K562 (cell line): ENCODE results near the gene LENEP. TPM values are rescaled to one million over a fixed set of nuclear protein-coding genes. Genes with fewer than 3 reads are reported as not detected.
A peak's percentile ranks its signal among the peaks of the same experiment; 100 is the strongest.

Source experiments
- ATAC-seq: fragments of 200-7000 bp; cut with Tn5 transposase; 3 replicates; pipeline ENCODE4 v1.9.1; 2020; ENCODE audit warnings: moderate library complexity
- BruUV-seq: library from RNA; stranded (reverse); fragments of 400-500 nt; replicated peaks from 2 replicates; lab custom pipeline; 2021; lab: Mats Ljungman, UMichigan
- CTCF ChIA-PET: fragments of 300-600 bp; formaldehyde crosslinking; extraction: SDS; loops from one replicate; lab custom pipeline; 2021; ENCODE audit warnings: low intra/inter-chr PET ratio; lab: Yijun Ruan, JAX
- POLR2A ChIA-PET: fragments of 300-600, 350-650 bp; sonication (Branson Sonifier 250); formaldehyde crosslinking; extraction: SDS; loops from one replicate; lab custom pipeline; 2021; ENCODE audit warnings: antibody characterized with exemption, inconsistent platforms; lab: Yijun Ruan, JAX
- DNase-seq, 4 experiments: peaks; one replicate each; pipeline versions ENCODE4 v3.0.0 to v3.0.0-alpha.2; 2011 to 2018; ENCODE audit warnings: low spot score in 3 of 4, mixed read lengths in 3 of 4; ENCODE audit errors: extremely low read depth in 1 of 4
- FAIRE-seq: peaks from 2 replicates; lab custom pipeline; 2011; peaks lifted over from hg19 to GRCh38; lab: Jason Lieb, UNC
- H2AFZ ChIP-seq: 2 replicates; pipeline ENCODE4 v1.6.0; 2011; ENCODE audit warnings: low read depth, low read length, control low read depth, inconsistent platforms
- H3K27ac ChIP-seq: fragments of 200-600 bp; 3 replicates; pipeline ENCODE4 v1.8.0; 2011; ENCODE audit warnings: low read depth, mild to moderate bottlenecking, control low read depth, inconsistent platforms, low read length, moderate library complexity, mixed read lengths; ENCODE audit errors: extremely low read depth
- H3K27me3 ChIP-seq, 2 experiments: fragments of 300-600 bp in 1 of 2; 2 replicates in 1 of 2; 3 replicates in 1 of 2; pipeline versions ENCODE4 v1.6.0 to v1.8.0; 2011; ENCODE audit warnings: inconsistent platforms in 2 of 2, low read length in 2 of 2, mild to moderate bottlenecking in 1 of 2, mixed read lengths in 1 of 2, moderate library complexity in 1 of 2; ENCODE audit not compliant: control insufficient read depth in 2 of 2, insufficient read depth in 2 of 2
- H3K36me3 ChIP-seq: fragments of 300-600 bp; 3 replicates; pipeline ENCODE4 v1.8.0; 2011; ENCODE audit warnings: mild to moderate bottlenecking, low read length, inconsistent platforms; ENCODE audit not compliant: control insufficient read depth, insufficient read depth
- H3K4me1 ChIP-seq, 2 experiments: fragments of 200-600 bp in 1 of 2; replicated peaks in 1 of 2; 2 replicates in 1 of 2; 3 replicates in 1 of 2; pipeline versions ENCODE4 v1.5.1 to v1.8.0; 2011; ENCODE audit warnings: inconsistent platforms in 2 of 2, low read length in 2 of 2, mild to moderate bottlenecking in 1 of 2, mixed read lengths in 1 of 2, moderate library complexity in 1 of 2; ENCODE audit not compliant: control insufficient read depth in 2 of 2, insufficient read depth in 2 of 2
- H3K4me2 ChIP-seq: 2 replicates; pipeline ENCODE4 v1.6.1; 2011; ENCODE audit warnings: low read length, control low read depth, inconsistent platforms, mixed read lengths; ENCODE audit not compliant: insufficient read depth
- H3K4me3 ChIP-seq: fragments of 200-600 bp; sonication (generic), shearing (Covaris generic); 2 replicates; pipeline ENCODE4 v1.5.1; 2016; ENCODE audit warnings: control low read depth, inconsistent platforms
- H3K79me2 ChIP-seq: fragments of 200-600 bp; 3 replicates; pipeline ENCODE4 v1.8.0; 2011; ENCODE audit warnings: low read length, inconsistent platforms; ENCODE audit not compliant: control insufficient read depth, insufficient read depth
- H3K9ac ChIP-seq, 2 experiments: 2 replicates each; pipeline versions ENCODE4 v1.6.0 to v1.6.1; 2011; ENCODE audit warnings: low read depth in 2 of 2, low read length in 2 of 2, control low read depth in 1 of 2, inconsistent platforms in 1 of 2, mild to moderate bottlenecking in 1 of 2, mixed read lengths in 1 of 2; ENCODE audit not compliant: insufficient read depth in 1 of 2
- H3K9me1 ChIP-seq: one replicate; pipeline ENCODE4 v1.6.0; 2011; ENCODE audit warnings: inconsistent platforms, mild to moderate bottlenecking, low read length, moderate library complexity; ENCODE audit not compliant: control insufficient read depth, insufficient read depth
- H3K9me3 ChIP-seq: replicated peaks from 2 replicates; pipeline ENCODE4 v1.5.1; 2011; ENCODE audit warnings: low read depth, low read length, inconsistent platforms; ENCODE audit not compliant: control insufficient read depth, insufficient read depth
- H4K20me1 ChIP-seq: replicated peaks from 2 replicates; pipeline ENCODE4 v1.6.1; 2011; ENCODE audit warnings: low read length, inconsistent platforms, mixed read lengths; ENCODE audit not compliant: control insufficient read depth, insufficient read depth
- GATAD2A ChIP-seq: fragments of 450-650 bp; IDR thresholded peaks from 2 replicates; pipeline ENCODE4 v1.6.1; 2017
- HDAC1 ChIP-seq, 2 experiments: fragments of 450-650 bp; IDR thresholded peaks; 2 replicates each; pipeline ENCODE4 v1.6.1; 2016 to 2017; ENCODE audit warnings: inconsistent platforms in 1 of 2, mild to moderate bottlenecking in 1 of 2, moderate library complexity in 1 of 2
- KDM1A ChIP-seq, 2 experiments: fragments of 450-650 bp; IDR thresholded peaks; 2 replicates each; pipeline ENCODE4 v1.6.1; 2016; ENCODE audit warnings: mild to moderate bottlenecking in 2 of 2
- NCOA1 ChIP-seq: fragments of 450-650 bp; IDR thresholded peaks from 2 replicates; pipeline ENCODE4 v1.6.1; 2016; ENCODE audit warnings: low read depth
- NR2C2 ChIP-seq, 2 experiments: fragments of 200-800 bp in 1 of 2; sonication (Bioruptor generic) in 1 of 2; sonication (generic) in 1 of 2; formaldehyde crosslinking in 1 of 2; IDR thresholded peaks; 2 replicates each; pipeline versions ENCODE4 v1.6.1 to v1.8.0; 2016 to 2022; ENCODE audit warnings: mild to moderate bottlenecking in 1 of 2, missing compliant biosample characterization in 1 of 2, missing genetic modification characterization in 1 of 2, missing genetic modification reagents in 1 of 2
- NRF1 ChIP-seq, 2 experiments: fragments of 450-650 bp; IDR thresholded peaks in 1 of 2; conservative IDR thresholded peaks in 1 of 2; 2 replicates each; pipeline ENCODE4 v1.6.1; 2014; ENCODE audit warnings: mild to moderate bottlenecking in 2 of 2
- POLR3G ChIP-seq: IDR thresholded peaks from 2 replicates; pipeline ENCODE4 v1.6.1; 2011; ENCODE audit not compliant: insufficient read length, insufficient replicate concordance; ENCODE audit errors: extremely low read depth
- RBFOX2 ChIP-seq: fragments of 200-400 bp; formaldehyde crosslinking; IDR thresholded peaks from 2 replicates; pipeline ENCODE4 v1.6.1; 2017; ENCODE audit warnings: low read depth, mild to moderate bottlenecking, low read length, moderate library complexity
- RCOR1 ChIP-seq, 2 experiments: IDR thresholded peaks; 2 replicates each; pipeline ENCODE4 v1.6.1; 2012; ENCODE audit warnings: low read depth in 2 of 2, low read length in 2 of 2, borderline replicate concordance in 1 of 2, improper control_type of control experiment in 1 of 2
- SMARCA4 ChIP-seq: fragments of 450-650 bp; IDR thresholded peaks from 2 replicates; pipeline ENCODE4 v1.6.1; 2016
- SPI1 ChIP-seq: IDR thresholded peaks from 2 replicates; pipeline ENCODE4 v1.6.1; 2011; ENCODE audit warnings: low read depth, low read length, control low read depth, borderline replicate concordance
- SUPT5H ChIP-seq: fragments of 450-650 bp; IDR thresholded peaks from 2 replicates; pipeline ENCODE4 v1.6.1; 2016
- TEAD1 ChIP-seq, 2 experiments: fragments of 450-650 bp in 1 of 2; sonication (generic) in 1 of 2; formaldehyde crosslinking; IDR thresholded peaks; 2 replicates each; pipeline versions ENCODE4 v1.4.0 to v1.8.0; 2020 to 2022; ENCODE audit warnings: mild to moderate bottlenecking in 2 of 2, missing genetic modification reagents in 1 of 2
- WGBS: fragments of 100-300 bp; shearing (Covaris generic); methylation state at CpG from one replicate; pipeline ENCODE4 v1.1.6; 2016; ENCODE audit warnings: low coverage, mixed read lengths; ENCODE audit not compliant: insufficient coverage; ENCODE audit errors: missing lambda C conversion rate; 5-methylcytosine and 5-hydroxymethylcytosine counted together
- in situ Hi-C: fragments of 300-500 bp; cut with MboI; formaldehyde crosslinking; loops from 4 replicates; pipeline ENCODE4 v1.15.0; 2018; ENCODE audit warnings: inconsistent platforms, mixed read lengths
- intact Hi-C: fragments of 100-400 bp; cut with micrococcal nuclease; formaldehyde crosslinking; loops from 2 replicates; pipeline ENCODE4 v1.14.2; 2022
- polyA plus RNA-seq, 8 experiments: library from polyadenylated mRNA; depleted of rRNA in 4 of 8; stranded (reverse) in 5 of 8; unstranded in 3 of 8; fragments of >200 nt; fragmentation: Nextera tagmentation in 2 of 8; fragmentation: Illumina TruSeq in 1 of 8; extraction: Ambion mirVana in 2 of 8; extraction: Trizol in 1 of 8; gene quantifications; 2 replicates each; pipeline versions ENCODE4 v1.2.1 to v1.2.3, GENCODE V29; 2011 to 2014; ENCODE audit warnings: inconsistent platforms in 1 of 8, missing spikeins in 1 of 8
- total RNA-seq, 7 experiments: library from RNA; depleted of rRNA in 6 of 7; stranded (reverse); fragments of >200 nt in 6 of 7; fragmentation: Illumina TruSeq in 2 of 7; extraction: Trizol in 2 of 7; gene quantifications; 2 replicates each; pipeline versions ENCODE4 v1.2.1 to v1.2.3, GENCODE V29; 2011 to 2021; ENCODE audit warnings: low replicate concordance in 1 of 7
- TF ChIP-seq, protein P1 (sequence below): fragments of 450-650 bp; IDR thresholded peaks from 2 replicates; pipeline ENCODE4 v1.6.1; 2016
- TF ChIP-seq, protein P2 (sequence below): fragments of 250-450 bp; sonication (Bioruptor Pico); IDR thresholded peaks from 2 replicates; pipeline ENCODE4 v1.8.0; 2022; ENCODE audit warnings: moderate library complexity, mild to moderate bottlenecking, inconsistent platforms
- TF ChIP-seq, protein P3 (sequence below): fragments of 450-650 bp; IDR thresholded peaks from 2 replicates; pipeline ENCODE4 v1.6.1; 2017; ENCODE audit warnings: antibody characterized with exemption, mild to moderate bottlenecking

LENEP gene
- total and polyA plus RNA-seq, 9 of the 15 experiments (the other 6 are each of a cell fraction or from before 2014, with no cell fraction given), result 0.23 to 0.87 (median 0.67) TPM; not detected in 5

DNA sequence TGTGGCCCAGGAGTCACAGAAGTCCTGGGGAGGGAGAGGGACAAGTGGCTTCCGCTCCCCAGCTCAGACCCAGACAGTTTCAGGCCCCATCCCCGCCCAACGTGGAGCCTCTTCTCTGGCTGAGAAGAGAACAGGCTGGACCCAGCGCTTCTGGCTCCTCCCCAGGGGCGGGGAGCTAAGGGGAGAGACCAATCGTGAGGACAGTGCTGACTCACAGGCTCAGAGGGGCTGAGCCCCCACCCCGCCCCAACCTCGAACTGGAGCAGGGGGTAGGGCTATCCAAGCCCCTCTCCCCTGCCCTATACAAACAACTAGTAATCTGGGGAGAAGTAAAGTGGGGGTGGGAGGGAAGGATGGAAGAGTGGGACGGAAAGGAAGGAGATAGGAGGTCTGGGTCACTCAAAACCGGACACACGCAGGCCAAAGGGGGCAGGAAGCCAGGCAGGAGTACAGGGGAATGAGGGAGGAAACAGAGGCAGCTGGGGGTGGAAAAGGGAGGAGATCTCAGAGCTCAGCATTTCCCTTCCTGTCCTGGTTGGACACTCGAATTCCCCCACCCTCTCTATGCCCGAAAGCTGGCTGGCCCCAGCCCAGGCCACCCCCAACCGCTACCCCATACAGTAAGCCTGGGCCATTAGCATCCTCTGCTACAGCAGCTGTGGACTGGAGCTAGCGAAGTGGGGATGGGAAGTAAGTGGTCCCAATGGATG lies 22.6 kb upstream of the LENEP start, which contains the start of gene SHC1:
Gene SHC1 (minus strand): TSS at position 117 of the 710 bp plus-strand sequence. CDS start 221 bp downstream, outside the sequence.
- Histone ChIP-seq H4K20me1 (no peaks in the 10 kb centered on the region), H3K9me3 (no peaks in the 10 kb centered on the region), H3K9me1 (no peaks in the 10 kb centered on the region), H3K4me2 (peak within 1 kb of the TSS; percentile 82), H3K4me3 (peak within 1 kb of the TSS; percentile 40), H3K4me1 (peaks cover 33 to 46% of the 10 kb centered on the region in 2 experiments; a peak in 4 of 5 replicates), H3K27ac (peak within 1 kb of the TSS; percentile 84), H3K36me3 (peaks cover 42% of the 10 kb centered on the region), H3K9ac (peak within 1 kb of the TSS; percentile 59 to 91), H2AFZ (peak within 1 kb of the TSS; percentile 23; the same call in 1 of the 2 replicates), H3K27me3 (no peaks in the 10 kb centered on the region; a peak in 1 of 5 replicates), H3K79me2 (peaks cover 52% of the 10 kb centered on the region)
- in situ Hi-C loops, result no loop called here
- DNase-seq (peak; percentile 86 to 97 (median 90)), FAIRE-seq (peak; percentile 98), ATAC-seq (peak; percentile 85)
- POLR2A ChIA-PET, result interaction anchor here (0.6 to 8.3 kb wide), 18 partner anchors 8 to 692 kb away, joined by 3 to 80 read pairs (median 4); partner anchors contain the start of genes EFNA4, FLAD1, LENEP and PBXIP1
- intact Hi-C loops, result loop anchor here (5.0 kb wide), 1 partner anchor 92 kb away; the partner anchor contains the start of gene EFNA4
- WGBS, result 9% methylated on average over 11 of the region's 15 CpGs
- no TSS peak for BruUV-seq
- CTCF ChIA-PET, result no interaction called here
- 0 out of 2 replicates have a peak, but pooled peaks have one; percentile 27 for TF ChIP-seq NCOA1
- TF ChIP-seq KDM1A (IDR thresholded peaks at IDR 0.05), result no peak
- TF ChIP-seq HDAC1 (IDR thresholded peaks at IDR 0.05), result peak in 1 of 2 experiments; percentile 49; a peak in 1 of 4 replicates
- TF ChIP-seq, protein P1, sequence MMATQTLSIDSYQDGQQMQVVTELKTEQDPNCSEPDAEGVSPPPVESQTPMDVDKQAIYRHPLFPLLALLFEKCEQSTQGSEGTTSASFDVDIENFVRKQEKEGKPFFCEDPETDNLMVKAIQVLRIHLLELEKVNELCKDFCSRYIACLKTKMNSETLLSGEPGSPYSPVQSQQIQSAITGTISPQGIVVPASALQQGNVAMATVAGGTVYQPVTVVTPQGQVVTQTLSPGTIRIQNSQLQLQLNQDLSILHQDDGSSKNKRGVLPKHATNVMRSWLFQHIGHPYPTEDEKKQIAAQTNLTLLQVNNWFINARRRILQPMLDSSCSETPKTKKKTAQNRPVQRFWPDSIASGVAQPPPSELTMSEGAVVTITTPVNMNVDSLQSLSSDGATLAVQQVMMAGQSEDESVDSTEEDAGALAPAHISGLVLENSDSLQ, result peak; percentile 30; the same call in 1 of the 2 replicates
- no peak for TF ChIP-seq NR2C2 (CRISPR knock-in tag; IDR thresholded peaks at IDR 0.05)
- peak; percentile 57 for TF ChIP-seq NR2C2 (tag; IDR thresholded peaks at IDR 0.05)
- 0 out of 2 replicates have a peak, but pooled peaks have one; percentile 5 for TF ChIP-seq SPI1
- peak; percentile 83 for TF ChIP-seq RBFOX2
- 0 out of 4 replicates have a peak, but pooled peaks of 1 of the 2 experiments have one; percentile 35 for TF ChIP-seq TEAD1 (CRISPR knock-in tag; IDR thresholded peaks at IDR 0.05)
- peak; percentile 33 to 34; a peak in 1 of 4 replicates for TF ChIP-seq NRF1 (conservative IDR thresholded peaks at IDR 0.05 in 1 of 2, IDR thresholded peaks at IDR 0.05 in 1 of 2)
- TF ChIP-seq GATAD2A, result peak; percentile 32; the same call in 1 of the 2 replicates
- 0 out of 4 replicates have a peak, but pooled peaks of 1 of the 2 experiments have one; percentile 37 for TF ChIP-seq RCOR1 (IDR thresholded peaks at IDR 0.05; ENCODE audit: borderline replicate concordance in 1 of 2, low read depth in 2 of 2, low read length in 2 of 2)
- TF ChIP-seq, protein P2, sequence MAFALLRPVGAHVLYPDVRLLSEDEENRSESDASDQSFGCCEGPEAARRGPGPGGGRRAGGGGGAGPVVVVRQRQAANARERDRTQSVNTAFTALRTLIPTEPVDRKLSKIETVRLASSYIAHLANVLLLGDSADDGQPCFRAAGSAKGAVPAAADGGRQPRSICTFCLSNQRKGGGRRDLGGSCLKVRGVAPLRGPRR (CRISPR knock-in tag), result no peak
- peak; percentile 66; the same call in 1 of the 2 replicates for TF ChIP-seq SMARCA4
- TF ChIP-seq, protein P3, sequence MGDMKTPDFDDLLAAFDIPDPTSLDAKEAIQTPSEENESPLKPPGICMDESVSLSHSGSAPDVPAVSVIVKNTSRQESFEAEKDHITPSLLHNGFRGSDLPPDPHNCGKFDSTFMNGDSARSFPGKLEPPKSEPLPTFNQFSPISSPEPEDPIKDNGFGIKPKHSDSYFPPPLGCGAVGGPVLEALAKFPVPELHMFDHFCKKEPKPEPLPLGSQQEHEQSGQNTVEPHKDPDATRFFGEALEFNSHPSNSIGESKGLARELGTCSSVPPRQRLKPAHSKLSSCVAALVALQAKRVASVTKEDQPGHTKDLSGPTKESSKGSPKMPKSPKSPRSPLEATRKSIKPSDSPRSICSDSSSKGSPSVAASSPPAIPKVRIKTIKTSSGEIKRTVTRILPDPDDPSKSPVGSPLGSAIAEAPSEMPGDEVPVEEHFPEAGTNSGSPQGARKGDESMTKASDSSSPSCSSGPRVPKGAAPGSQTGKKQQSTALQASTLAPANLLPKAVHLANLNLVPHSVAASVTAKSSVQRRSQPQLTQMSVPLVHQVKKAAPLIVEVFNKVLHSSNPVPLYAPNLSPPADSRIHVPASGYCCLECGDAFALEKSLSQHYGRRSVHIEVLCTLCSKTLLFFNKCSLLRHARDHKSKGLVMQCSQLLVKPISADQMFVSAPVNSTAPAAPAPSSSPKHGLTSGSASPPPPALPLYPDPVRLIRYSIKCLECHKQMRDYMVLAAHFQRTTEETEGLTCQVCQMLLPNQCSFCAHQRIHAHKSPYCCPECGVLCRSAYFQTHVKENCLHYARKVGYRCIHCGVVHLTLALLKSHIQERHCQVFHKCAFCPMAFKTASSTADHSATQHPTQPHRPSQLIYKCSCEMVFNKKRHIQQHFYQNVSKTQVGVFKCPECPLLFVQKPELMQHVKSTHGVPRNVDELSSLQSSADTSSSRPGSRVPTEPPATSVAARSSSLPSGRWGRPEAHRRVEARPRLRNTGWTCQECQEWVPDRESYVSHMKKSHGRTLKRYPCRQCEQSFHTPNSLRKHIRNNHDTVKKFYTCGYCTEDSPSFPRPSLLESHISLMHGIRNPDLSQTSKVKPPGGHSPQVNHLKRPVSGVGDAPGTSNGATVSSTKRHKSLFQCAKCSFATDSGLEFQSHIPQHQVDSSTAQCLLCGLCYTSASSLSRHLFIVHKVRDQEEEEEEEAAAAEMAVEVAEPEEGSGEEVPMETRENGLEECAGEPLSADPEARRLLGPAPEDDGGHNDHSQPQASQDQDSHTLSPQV, result 0 out of 2 replicates have a peak, but pooled peaks have one; percentile 44
- no peak for TF ChIP-seq POLR3G
- TF ChIP-seq SUPT5H, result peak; percentile 78
